IMR-90 (cell line): ENCODE results near the gene ANO1. TPM values are rescaled to one million over a fixed set of nuclear protein-coding genes. Genes with fewer than 3 reads are reported as not detected.

Experiments
- ATAC-seq: fragments of 200-7000 bp; cut with Tn5 transposase; 2 replicates; pipeline ENCODE4 v1.9.1; 2020; ENCODE audit warnings: low read depth, mild to moderate bottlenecking, moderate library complexity
- BruUV-seq: library from RNA; stranded (reverse); fragments of 400-500 nt; replicated peaks from 2 replicates; lab custom pipeline; 2021; lab: Mats Ljungman, UMichigan
- CTCF ChIA-PET: fragments of 300-600 bp; formaldehyde crosslinking; extraction: SDS; loops from one replicate; lab custom pipeline; 2021; ENCODE audit warnings: antibody characterized with exemption; lab: Yijun Ruan, JAX
- POLR2A ChIA-PET: fragments of 300-600 bp; sonication (Branson Sonifier 250); formaldehyde crosslinking; loops from one replicate; lab custom pipeline; 2022; ENCODE audit warnings: antibody characterized with exemption; ENCODE audit not compliant: unreplicated experiment; lab: Charles Lee
- DNase-seq: peaks from one replicate; pipeline ENCODE4 v3.0.0; 2013
- H2AFZ ChIP-seq: replicated peaks from 2 replicates; pipeline ENCODE3; 2013; ENCODE audit warnings: low read length, mild to moderate bottlenecking; ENCODE audit not compliant: poor library complexity
- H2AK5ac ChIP-seq: 2 replicates; pipeline ENCODE4 v1.6.1; 2013; ENCODE audit warnings: low read depth, low read length, inconsistent platforms
- H2AK9ac ChIP-seq: replicated peaks from 2 replicates; pipeline ENCODE3; 2013; ENCODE audit warnings: mild to moderate bottlenecking, low read depth, low read length, moderate library complexity; ENCODE audit not compliant: poor library complexity
- H2BK120ac ChIP-seq: 2 replicates; pipeline ENCODE4 v1.6.1; 2013; ENCODE audit warnings: low read depth, low read length, inconsistent platforms
- H2BK15ac ChIP-seq: 3 replicates; pipeline ENCODE4 v1.6.1; 2013; ENCODE audit warnings: low read depth, low read length, inconsistent platforms
- H2BK20ac ChIP-seq: 2 replicates; pipeline ENCODE4 v1.6.1; 2013; ENCODE audit warnings: low read depth, mild to moderate bottlenecking, inconsistent platforms, low read length, moderate library complexity
- H2BK5ac ChIP-seq: 2 replicates; pipeline ENCODE4 v1.6.1; 2013; ENCODE audit warnings: mild to moderate bottlenecking, low read depth, low read length, inconsistent platforms; ENCODE audit not compliant: poor library complexity, severe bottlenecking
- H3K14ac ChIP-seq: replicated peaks from 2 replicates; pipeline ENCODE4 v1.6.1; 2013; ENCODE audit warnings: low read depth, low read length, inconsistent platforms
- H3K18ac ChIP-seq: 2 replicates; pipeline ENCODE4 v1.6.1; 2013; ENCODE audit warnings: low read depth, low read length, control low read depth
- H3K23ac ChIP-seq: 2 replicates; pipeline ENCODE4 v1.6.1; 2013; ENCODE audit warnings: low read depth, low read length, inconsistent platforms
- H3K27ac ChIP-seq: 2 replicates; pipeline ENCODE4 v1.5.1; 2013; ENCODE audit warnings: mild to moderate bottlenecking, control low read depth, low read length; ENCODE audit not compliant: insufficient read depth
- H3K27me3 ChIP-seq: 2 replicates; pipeline ENCODE4 v1.6.1; 2013; ENCODE audit warnings: low read length; ENCODE audit not compliant: control insufficient read depth, insufficient read depth
- H3K36me3 ChIP-seq: 2 replicates; pipeline ENCODE4 v1.6.1; 2013; ENCODE audit warnings: low read length, mixed read lengths; ENCODE audit not compliant: control insufficient read depth, insufficient read depth
- H3K4ac ChIP-seq: 2 replicates; pipeline ENCODE4 v1.6.1; 2013; ENCODE audit warnings: low read depth, low read length, inconsistent platforms
- H3K4me1 ChIP-seq: 2 replicates; pipeline ENCODE4 v1.6.1; 2013; ENCODE audit warnings: low read length, mixed read lengths; ENCODE audit not compliant: control insufficient read depth, insufficient read depth
- H3K4me2 ChIP-seq: 2 replicates; pipeline ENCODE4 v1.6.1; 2013; ENCODE audit warnings: low read depth, mild to moderate bottlenecking, control low read depth, low read length, moderate library complexity
- H3K4me3 ChIP-seq: 2 replicates; pipeline ENCODE4 v1.5.1; 2013; ENCODE audit warnings: low read depth, mild to moderate bottlenecking, control low read depth, low read length, moderate library complexity; ENCODE audit not compliant: insufficient read depth
- H3K56ac ChIP-seq: 2 replicates; pipeline ENCODE4 v1.6.1; 2013; ENCODE audit warnings: low read length, inconsistent platforms; ENCODE audit not compliant: insufficient read depth; ENCODE audit errors: extremely low read depth
- H3K79me1 ChIP-seq, 2 experiments: 2 replicates each; pipeline ENCODE4 v1.6.1; 2013; ENCODE audit warnings: low read length in 2 of 2, inconsistent platforms in 1 of 2, low read depth in 1 of 2
- H3K9ac ChIP-seq: 2 replicates; pipeline ENCODE4 v1.6.1; 2013; ENCODE audit warnings: low read depth, low read length, control low read depth
- H3K9me1 ChIP-seq: 2 replicates; pipeline ENCODE4 v1.6.1; 2013; ENCODE audit warnings: low read length, inconsistent platforms; ENCODE audit not compliant: insufficient read depth
- H3K9me3 ChIP-seq: 2 replicates; pipeline ENCODE4 v1.6.1; 2013; ENCODE audit warnings: low read length; ENCODE audit not compliant: control insufficient read depth, insufficient read depth
- H4K20me1 ChIP-seq: 2 replicates; pipeline ENCODE4 v1.6.1; 2013; ENCODE audit warnings: low read length, inconsistent platforms; ENCODE audit not compliant: insufficient read depth
- H4K5ac ChIP-seq: 2 replicates; pipeline ENCODE4 v1.6.1; 2013; ENCODE audit warnings: mild to moderate bottlenecking, low read depth, low read length, control low read depth
- H4K8ac ChIP-seq, 2 experiments: 2 replicates each; pipeline ENCODE4 v1.6.1; 2013; ENCODE audit warnings: low read depth in 2 of 2, low read length in 2 of 2, control low read depth in 1 of 2, inconsistent platforms in 1 of 2
- H4K91ac ChIP-seq: 2 replicates; pipeline ENCODE4 v1.6.1; 2013; ENCODE audit warnings: low read depth, low read length, inconsistent platforms; ENCODE audit not compliant: insufficient read depth
- BHLHE40 ChIP-seq: fragments of 150-350 bp; IDR thresholded peaks from 2 replicates; pipeline ENCODE4 v1.6.1; 2016; ENCODE audit warnings: mild to moderate bottlenecking, low read depth, low read length
- CEBPB ChIP-seq: IDR thresholded peaks from 2 replicates; pipeline ENCODE4 v1.6.1; 2012; ENCODE audit warnings: low read depth, low read length, improper control_type of control experiment
- CHD1 ChIP-seq: IDR thresholded peaks from 2 replicates; pipeline ENCODE4 v1.6.1; 2012; ENCODE audit warnings: low read depth, low read length, improper control_type of control experiment
- FOS ChIP-seq: fragments of 150-350 bp; IDR thresholded peaks from 2 replicates; pipeline ENCODE4 v1.6.1; 2016; ENCODE audit warnings: low read depth, low read length
- MAZ ChIP-seq: IDR thresholded peaks from 2 replicates; pipeline ENCODE4 v1.6.1; 2012; ENCODE audit warnings: low read depth, mild to moderate bottlenecking, low read length, improper control_type of control experiment, moderate library complexity, borderline replicate concordance
- MXI1 ChIP-seq: IDR thresholded peaks from 2 replicates; pipeline ENCODE4 v1.6.1; 2012; ENCODE audit warnings: low read depth, mild to moderate bottlenecking, low read length, moderate library complexity, borderline replicate concordance
- NFE2L2 ChIP-seq: fragments of 150-350 bp; IDR thresholded peaks from 2 replicates; pipeline ENCODE4 v1.6.1; 2016; ENCODE audit warnings: low read depth, mild to moderate bottlenecking, low read length
- POLR2A ChIP-seq: IDR thresholded peaks from 2 replicates; pipeline ENCODE4 v1.6.1; 2012; ENCODE audit warnings: mild to moderate bottlenecking, low read depth, low read length
- RAD21 ChIP-seq: IDR thresholded peaks from 2 replicates; pipeline ENCODE4 v1.6.1; 2012; ENCODE audit warnings: low read length, improper control_type of control experiment
- RCOR1 ChIP-seq: IDR thresholded peaks from 2 replicates; pipeline ENCODE4 v1.6.1; 2012; ENCODE audit warnings: mild to moderate bottlenecking, low read length, improper control_type of control experiment; ENCODE audit not compliant: insufficient replicate concordance
- RFX5 ChIP-seq: IDR thresholded peaks from 2 replicates; pipeline ENCODE4 v1.8.0; 2012; ENCODE audit warnings: low read depth, mild to moderate bottlenecking, low read length, moderate library complexity
- SMC3 ChIP-seq: fragments of 150-350 bp; IDR thresholded peaks from 2 replicates; pipeline ENCODE4 v1.6.1; 2016; ENCODE audit warnings: low read depth, mild to moderate bottlenecking, antibody characterized with exemption, low read length, moderate library complexity
- WGBS, 2 experiments: methylation state at CpG; one replicate each; pipeline versions ENCODE4 v1.1.5 to v1.1.7; 2013; ENCODE audit warnings: missing lambda C conversion rate in 2 of 2; ENCODE audit not compliant: insufficient read length in 1 of 2; ENCODE audit errors: extremely low coverage in 2 of 2; 5-methylcytosine and 5-hydroxymethylcytosine counted together
- dilution Hi-C: fragments of 300-500 bp; cut with HindIII; formaldehyde crosslinking; loops from one replicate; pipeline ENCODE4 v1.14.3; 2018; ENCODE audit warnings: low sequenced_read_pairs; ENCODE audit not compliant: unreplicated experiment
- in situ Hi-C: fragments of 300-500 bp; cut with MboI; formaldehyde crosslinking; loops from 3 replicates; pipeline ENCODE4 v1.14.3; 2019; ENCODE audit warnings: low sequenced_read_pairs, inconsistent platforms, mixed read lengths
- intact Hi-C: fragments of 100-400 bp; cut with micrococcal nuclease; formaldehyde crosslinking; loops from 2 replicates; pipeline ENCODE4 v1.10.0; 2022
- polyA plus RNA-seq, 3 experiments: library from polyadenylated mRNA; depleted of rRNA; stranded (reverse); fragments of >200 nt; gene quantifications; 2 replicates each; pipeline ENCODE4 v1.2.3, GENCODE V29; 2012; ENCODE audit warnings: low replicate concordance in 1 of 3
- total RNA-seq: library from RNA; depleted of rRNA; stranded (reverse); fragments of >200 nt; gene quantifications from 2 replicates; pipeline ENCODE4 v1.2.3, GENCODE V29; 2012
- TF ChIP-seq, protein P1 (sequence below): fragments of 150-350 bp; IDR thresholded peaks from 2 replicates; pipeline ENCODE4 v1.6.1; 2016; ENCODE audit warnings: low read depth, mild to moderate bottlenecking, low read length, moderate library complexity, borderline replicate concordance
- TF ChIP-seq, protein P2 (sequence below): fragments of 150-350 bp; IDR thresholded peaks from 2 replicates; pipeline ENCODE4 v1.6.1; 2017; ENCODE audit warnings: mild to moderate bottlenecking, antibody characterized with exemption, low read length, low read depth
- TF ChIP-seq, protein P3 (sequence below): conservative IDR thresholded peaks from 2 replicates; pipeline ENCODE4 v1.5.1; 2012; ENCODE audit warnings: mild to moderate bottlenecking, low read depth, low read length, improper control_type of control experiment

ANO1 gene
- total and polyA plus RNA-seq, 2 of the 4 experiments (the other 2 are of a cell fraction), result 4.1 to 10.7 TPM

DNA sequence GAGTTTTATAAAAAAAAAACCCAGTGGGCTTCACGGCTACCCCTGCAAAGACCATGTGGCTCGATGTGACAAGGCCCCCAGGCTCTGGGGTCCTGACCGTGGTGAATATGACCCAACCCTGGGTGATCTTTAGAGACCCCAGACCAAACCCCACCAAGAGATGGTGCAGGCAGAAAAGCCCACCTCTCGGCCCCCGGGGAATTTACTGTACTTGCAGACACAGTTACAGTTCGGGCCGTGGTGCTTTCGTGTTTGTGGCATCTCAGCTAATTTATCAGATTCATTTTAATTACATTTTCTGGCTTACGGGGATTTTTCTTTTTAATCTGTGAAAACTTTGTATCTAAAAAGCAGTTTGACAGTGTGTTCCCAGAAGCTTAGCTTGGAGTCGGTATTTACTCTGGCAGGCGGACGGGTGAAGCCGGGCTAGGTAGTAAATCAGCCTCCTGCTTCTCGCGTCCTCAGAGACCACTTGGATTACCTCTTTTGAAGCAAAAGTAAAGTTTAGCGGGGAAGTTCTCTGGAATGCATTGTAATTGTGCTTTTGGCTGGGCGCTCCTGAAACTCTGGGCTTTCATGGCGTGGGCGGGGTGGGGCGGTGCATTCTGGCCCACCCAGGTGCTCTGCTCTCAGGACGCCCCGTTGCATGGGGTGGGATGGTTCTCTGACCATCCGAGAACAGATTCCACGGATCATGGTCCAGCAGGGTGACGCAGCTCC, 25.3 kb downstream of the ANO1 start:
- CTCF ChIA-PET, result no interaction called here
- Histone ChIP-seq H3K4ac (no peak overlapping the region), H3K9ac (no peak overlapping the region), H2AFZ (no peak overlapping the region), H4K91ac (no peak overlapping the region), H3K36me3 (no peaks in the 10 kb centered on the region; the same call in 1 of the 2 replicates), H2BK120ac (no peak overlapping the region), H2BK20ac (no peak overlapping the region), H3K79me1 (no peaks in the 10 kb centered on the region), H2BK15ac (no peak overlapping the region), H3K4me3 (no peak overlapping the region), H2BK5ac (no peak overlapping the region), H4K5ac (no peak overlapping the region), H3K18ac (no peak overlapping the region), H3K4me2 (no peak overlapping the region), H3K9me3 (no peaks in the 10 kb centered on the region), H2AK5ac (no peak overlapping the region), H3K27ac (no peak overlapping the region), H3K4me1 (peaks cover 6% of the 10 kb centered on the region; the same call in 1 of the 2 replicates), H3K23ac (no peak overlapping the region), H3K9me1 (peaks cover 9% of the 10 kb centered on the region; the same call in 1 of the 2 replicates), H4K8ac (no peak overlapping the region), H2AK9ac (no peak overlapping the region), H3K27me3 (no peaks in the 10 kb centered on the region), H4K20me1 (no peaks in the 10 kb centered on the region), H3K56ac (no peak overlapping the region), H3K14ac (no peak overlapping the region)
- intact Hi-C loops (no loop called here), in situ Hi-C loops (no loop called here), dilution Hi-C loops (no loop called here)
- WGBS, 2 experiments, result 97% methylated on average over 4 of the region's 25 CpGs; no CpG with 5 or more reads in 1 of the 2 experiments
- no peak for DNase-seq
- no TSS peak for BruUV-seq
- ATAC-seq, result no peak
- POLR2A ChIA-PET, result no interaction called here
- no peak for TF ChIP-seq RAD21
- TF ChIP-seq CEBPB, result no peak
- TF ChIP-seq RFX5, result no peak
- TF ChIP-seq, protein P1, sequence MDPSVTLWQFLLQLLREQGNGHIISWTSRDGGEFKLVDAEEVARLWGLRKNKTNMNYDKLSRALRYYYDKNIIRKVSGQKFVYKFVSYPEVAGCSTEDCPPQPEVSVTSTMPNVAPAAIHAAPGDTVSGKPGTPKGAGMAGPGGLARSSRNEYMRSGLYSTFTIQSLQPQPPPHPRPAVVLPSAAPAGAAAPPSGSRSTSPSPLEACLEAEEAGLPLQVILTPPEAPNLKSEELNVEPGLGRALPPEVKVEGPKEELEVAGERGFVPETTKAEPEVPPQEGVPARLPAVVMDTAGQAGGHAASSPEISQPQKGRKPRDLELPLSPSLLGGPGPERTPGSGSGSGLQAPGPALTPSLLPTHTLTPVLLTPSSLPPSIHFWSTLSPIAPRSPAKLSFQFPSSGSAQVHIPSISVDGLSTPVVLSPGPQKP, result no peak
- TF ChIP-seq RCOR1, result no peak
- no peak for TF ChIP-seq BHLHE40
- TF ChIP-seq, protein P2, sequence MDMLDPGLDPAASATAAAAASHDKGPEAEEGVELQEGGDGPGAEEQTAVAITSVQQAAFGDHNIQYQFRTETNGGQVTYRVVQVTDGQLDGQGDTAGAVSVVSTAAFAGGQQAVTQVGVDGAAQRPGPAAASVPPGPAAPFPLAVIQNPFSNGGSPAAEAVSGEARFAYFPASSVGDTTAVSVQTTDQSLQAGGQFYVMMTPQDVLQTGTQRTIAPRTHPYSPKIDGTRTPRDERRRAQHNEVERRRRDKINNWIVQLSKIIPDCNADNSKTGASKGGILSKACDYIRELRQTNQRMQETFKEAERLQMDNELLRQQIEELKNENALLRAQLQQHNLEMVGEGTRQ, result no peak
- no peak for TF ChIP-seq NFE2L2
- no peak for TF ChIP-seq CHD1
- no peak for TF ChIP-seq MAZ
- no peak for TF ChIP-seq FOS
- TF ChIP-seq POLR2A, result no peak
- no peak for TF ChIP-seq SMC3
- TF ChIP-seq, protein P3, sequence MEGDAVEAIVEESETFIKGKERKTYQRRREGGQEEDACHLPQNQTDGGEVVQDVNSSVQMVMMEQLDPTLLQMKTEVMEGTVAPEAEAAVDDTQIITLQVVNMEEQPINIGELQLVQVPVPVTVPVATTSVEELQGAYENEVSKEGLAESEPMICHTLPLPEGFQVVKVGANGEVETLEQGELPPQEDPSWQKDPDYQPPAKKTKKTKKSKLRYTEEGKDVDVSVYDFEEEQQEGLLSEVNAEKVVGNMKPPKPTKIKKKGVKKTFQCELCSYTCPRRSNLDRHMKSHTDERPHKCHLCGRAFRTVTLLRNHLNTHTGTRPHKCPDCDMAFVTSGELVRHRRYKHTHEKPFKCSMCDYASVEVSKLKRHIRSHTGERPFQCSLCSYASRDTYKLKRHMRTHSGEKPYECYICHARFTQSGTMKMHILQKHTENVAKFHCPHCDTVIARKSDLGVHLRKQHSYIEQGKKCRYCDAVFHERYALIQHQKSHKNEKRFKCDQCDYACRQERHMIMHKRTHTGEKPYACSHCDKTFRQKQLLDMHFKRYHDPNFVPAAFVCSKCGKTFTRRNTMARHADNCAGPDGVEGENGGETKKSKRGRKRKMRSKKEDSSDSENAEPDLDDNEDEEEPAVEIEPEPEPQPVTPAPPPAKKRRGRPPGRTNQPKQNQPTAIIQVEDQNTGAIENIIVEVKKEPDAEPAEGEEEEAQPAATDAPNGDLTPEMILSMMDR, result no peak
- no peak for TF ChIP-seq MXI1
